Measurements from ENCODE around the gene GABRG3. TPM values are rescaled to one million over a fixed set of nuclear protein-coding genes. Genes with fewer than 3 reads are reported as not detected.

GABRG3 gene
- total and polyA plus RNA-seq, 9 of the 15 experiments (the other 6 are each of a cell fraction or from before 2014, with no cell fraction given): 4.0 to 15.1 (median 11.2) TPM

GRCh38 chr15:27091270-27091940 is 120.4 kb downstream of the GABRG3 start (continued):
- 0 out of 2 replicates have a peak, but pooled peaks have one; percentile 28 for TF ChIP-seq ZBTB34 (CRISPR knock-in tag; IDR thresholded peaks at IDR 0.05)
- peak; percentile 64; the same call in 1 of the 2 replicates for TF ChIP-seq ZNF644 (tag; IDR thresholded peaks at IDR 0.05; ENCODE audit: low read depth)
- TF ChIP-seq PTRF (tag; IDR thresholded peaks at IDR 0.05): peak; percentile 72
- TF ChIP-seq MEF2D (tag; conservative IDR thresholded peaks at IDR 0.05; ENCODE audit: low read depth): peak; percentile 67; the same call in 1 of the 2 replicates
- peak; percentile 54 for TF ChIP-seq FOSL1 (tag; conservative IDR thresholded peaks at IDR 0.05)
- TF ChIP-seq HDAC8 (tag; IDR thresholded peaks at IDR 0.05): peak; percentile 69; the same call in 1 of the 2 replicates
- no peak for TF ChIP-seq SREBF2 (CRISPR knock-in tag; IDR thresholded peaks at IDR 0.05)
- peak; percentile 82; the same call in 1 of the 2 replicates for TF ChIP-seq CREB3 (tag; conservative IDR thresholded peaks at IDR 0.05; ENCODE audit: low read depth)
- TF ChIP-seq BACH1 (tag; IDR thresholded peaks at IDR 0.05): peak; percentile 45; the same call in 1 of the 2 replicates
- 0 out of 2 replicates have a peak, but pooled peaks have one; percentile 63 for TF ChIP-seq ZNF175 (CRISPR knock-in tag; IDR thresholded peaks at IDR 0.05; ENCODE audit: low read depth)
- no peak for TF ChIP-seq ZNF740 (CRISPR knock-in tag; IDR thresholded peaks at IDR 0.05)
- peak in 1 of 2 experiments; percentile 58; a peak in 1 of 4 replicates for TF ChIP-seq ZNF740 (tag; IDR thresholded peaks at IDR 0.05)
- TF ChIP-seq PREB (CRISPR knock-in tag; IDR thresholded peaks at IDR 0.05): no peak
- TF ChIP-seq CXXC5 (CRISPR knock-in tag; IDR thresholded peaks at IDR 0.05): peak; percentile 37
- peak; percentile 6; the same call in 1 of the 2 replicates for TF ChIP-seq JUND (IDR thresholded peaks at IDR 0.05; ENCODE audit: borderline replicate concordance, low read depth, low read length)
- peak; percentile 42; the same call in 2 of the 3 replicates for TF ChIP-seq JUND (tag; IDR thresholded peaks at IDR 0.05; ENCODE audit: borderline replicate concordance, low read depth, low read length)
- TF ChIP-seq JUN (IDR thresholded peaks at IDR 0.05; ENCODE audit: borderline replicate concordance, low read depth, low read length): 0 out of 2 replicates have a peak, but pooled peaks have one; percentile 30
- TF ChIP-seq JUN (CRISPR knock-in tag; IDR thresholded peaks at IDR 0.05; ENCODE audit: borderline replicate concordance): no peak
- TF ChIP-seq KLF13 (tag; IDR thresholded peaks at IDR 0.05; ENCODE audit: borderline replicate concordance, low read depth): peak; percentile 44; the same call in 1 of the 2 replicates
- TF ChIP-seq ID3 (CRISPR knock-in tag; IDR thresholded peaks at IDR 0.05): no peak
- peak; percentile 76; the same call in 1 of the 2 replicates for TF ChIP-seq ID3 (tag; IDR thresholded peaks at IDR 0.05)

Measured in K562 (cell line).